ENCODE data around the gene TRAP1. TPM values are rescaled to one million over a fixed set of nuclear protein-coding genes. Genes with fewer than 3 reads are reported as not detected.

The TRAP1 gene
- total RNA-seq, 1 donor from 2014 or later: 299 TPM

DNA sequence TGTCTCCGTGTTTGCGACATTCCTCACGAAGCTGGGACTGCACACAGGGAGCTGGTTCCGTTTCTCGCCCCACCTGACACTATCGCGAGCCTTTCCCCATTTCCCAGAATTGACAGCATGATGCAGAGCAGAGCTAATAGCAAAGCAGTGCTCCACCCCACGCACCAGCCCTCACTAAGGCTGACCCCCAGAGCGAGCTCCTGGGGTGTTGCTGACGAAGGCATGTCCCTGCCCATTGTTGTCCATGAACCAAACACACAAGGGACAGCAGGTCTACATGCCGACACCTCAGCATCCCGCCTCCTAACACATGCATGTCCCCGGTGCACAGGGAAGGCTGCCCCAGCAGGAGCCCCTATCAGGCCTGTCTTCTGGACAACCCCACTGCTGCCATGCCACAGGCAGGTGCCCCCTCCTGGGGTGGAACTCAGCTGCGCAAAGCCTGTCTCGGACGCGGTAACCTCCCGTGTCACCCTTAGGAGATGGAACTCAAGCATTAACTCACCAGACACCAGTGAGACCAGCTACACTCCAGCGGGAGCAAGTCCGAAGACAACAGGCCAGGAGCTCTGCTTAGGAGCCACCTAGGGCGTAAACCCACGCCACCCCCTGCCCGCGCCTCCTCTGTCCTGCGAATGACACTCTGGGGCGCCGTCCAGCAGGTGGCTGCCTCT lies 16.9 kb upstream of the TRAP1 start:
- no peaks in the 10 kb centered on the region for H3K4me1 Mint-ChIP-seq (ENCODE audit: low read depth)
- H3K9me3 Mint-ChIP-seq: no peaks in the 10 kb centered on the region
- peaks cover 73% of the 10 kb centered on the region for H3K36me3 Mint-ChIP-seq (ENCODE audit: low read depth)
- no peak overlapping the region for H3K27ac Mint-ChIP-seq
- H3K27me3 Mint-ChIP-seq (ENCODE audit: low read depth): no peaks in the 10 kb centered on the region
- intact Hi-C loops (cut with micrococcal nuclease): no loop called here
- H3K4me3 Mint-ChIP-seq (ENCODE audit: low read depth): no peak overlapping the region
- no peak for DNase-seq (ENCODE audit: low spot score)

DNA sequence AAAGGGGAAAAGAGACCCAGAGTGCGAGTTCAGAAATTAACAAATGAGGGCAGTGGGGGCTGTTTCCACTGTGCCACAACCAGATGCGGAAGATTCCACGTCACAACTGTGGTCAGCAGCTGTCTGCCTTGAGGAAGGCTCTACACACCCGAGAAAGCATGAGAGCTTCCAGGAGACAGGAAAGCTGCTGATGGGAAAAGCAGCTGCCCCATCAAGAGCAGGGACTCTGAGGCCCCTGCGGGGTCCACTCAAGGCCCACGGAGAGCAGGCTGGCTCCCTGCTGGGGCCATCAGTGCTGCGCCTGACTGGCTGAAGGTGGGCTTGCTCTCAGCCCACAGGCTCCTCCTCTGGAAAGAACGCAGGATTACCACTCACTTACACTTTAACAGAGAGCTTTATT lies 14.8 kb upstream of the TRAP1 start:
- Mint-ChIP-seq H3K4me3 (ENCODE audit: low read depth) (no peak overlapping the region), H3K4me1 (ENCODE audit: low read depth) (no peaks in the 10 kb centered on the region), H3K27ac (no peak overlapping the region), H3K27me3 (ENCODE audit: low read depth) (no peaks in the 10 kb centered on the region), H3K9me3 (no peaks in the 10 kb centered on the region), H3K36me3 (ENCODE audit: low read depth) (peaks cover 66% of the 10 kb centered on the region)
- intact Hi-C loops (cut with micrococcal nuclease): no loop called here
- DNase-seq (ENCODE audit: low spot score): no peak

DNA sequence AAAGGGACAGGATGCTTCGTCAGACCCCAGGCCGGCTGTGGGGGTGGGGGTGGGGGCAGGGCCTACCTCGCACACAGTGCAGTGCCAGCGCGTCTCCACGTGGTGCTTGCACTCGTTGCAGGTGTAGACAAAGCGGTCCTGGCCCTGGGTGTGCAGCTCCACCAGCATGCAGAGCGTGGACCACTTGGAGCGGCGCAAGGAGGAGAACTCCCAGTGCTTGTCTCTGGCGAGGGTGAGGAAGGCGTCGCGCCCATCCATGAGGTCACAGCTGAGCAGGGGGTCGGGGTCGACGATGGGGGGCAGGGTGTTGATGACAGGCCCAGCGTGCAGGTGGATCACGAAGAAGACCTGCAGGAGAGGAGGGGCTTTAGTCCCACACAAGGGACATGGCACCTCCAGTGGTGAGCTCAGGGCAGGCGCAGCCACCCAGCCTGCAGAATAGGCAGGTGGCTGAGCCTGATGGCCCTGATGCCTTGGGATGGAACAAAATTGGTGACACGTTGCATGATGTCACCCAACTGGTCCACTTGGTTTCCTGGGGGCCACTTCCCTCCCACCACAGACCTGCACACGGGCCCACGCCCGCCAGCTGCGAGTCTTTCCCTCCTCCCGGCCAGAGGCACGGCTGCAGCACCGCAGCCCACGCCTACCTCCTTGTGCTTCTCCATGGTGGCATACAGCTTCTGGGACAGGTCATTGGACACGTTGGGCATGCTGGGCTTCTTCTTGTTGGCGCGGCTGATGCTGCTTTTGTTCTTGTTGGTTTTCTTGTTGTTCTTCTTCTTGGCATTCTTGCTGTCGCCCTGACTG lies 14.0 kb upstream of the TRAP1 start:
- Mint-ChIP-seq H3K9me3 (no peaks in the 10 kb centered on the region), H3K27ac (no peak overlapping the region), H3K27me3 (ENCODE audit: low read depth) (no peaks in the 10 kb centered on the region), H3K4me3 (ENCODE audit: low read depth) (no peak overlapping the region), H3K36me3 (ENCODE audit: low read depth) (peaks cover 64% of the 10 kb centered on the region), H3K4me1 (ENCODE audit: low read depth) (no peaks in the 10 kb centered on the region)
- intact Hi-C loops (cut with micrococcal nuclease): no loop called here
- DNase-seq (ENCODE audit: low spot score): no peak

DNA sequence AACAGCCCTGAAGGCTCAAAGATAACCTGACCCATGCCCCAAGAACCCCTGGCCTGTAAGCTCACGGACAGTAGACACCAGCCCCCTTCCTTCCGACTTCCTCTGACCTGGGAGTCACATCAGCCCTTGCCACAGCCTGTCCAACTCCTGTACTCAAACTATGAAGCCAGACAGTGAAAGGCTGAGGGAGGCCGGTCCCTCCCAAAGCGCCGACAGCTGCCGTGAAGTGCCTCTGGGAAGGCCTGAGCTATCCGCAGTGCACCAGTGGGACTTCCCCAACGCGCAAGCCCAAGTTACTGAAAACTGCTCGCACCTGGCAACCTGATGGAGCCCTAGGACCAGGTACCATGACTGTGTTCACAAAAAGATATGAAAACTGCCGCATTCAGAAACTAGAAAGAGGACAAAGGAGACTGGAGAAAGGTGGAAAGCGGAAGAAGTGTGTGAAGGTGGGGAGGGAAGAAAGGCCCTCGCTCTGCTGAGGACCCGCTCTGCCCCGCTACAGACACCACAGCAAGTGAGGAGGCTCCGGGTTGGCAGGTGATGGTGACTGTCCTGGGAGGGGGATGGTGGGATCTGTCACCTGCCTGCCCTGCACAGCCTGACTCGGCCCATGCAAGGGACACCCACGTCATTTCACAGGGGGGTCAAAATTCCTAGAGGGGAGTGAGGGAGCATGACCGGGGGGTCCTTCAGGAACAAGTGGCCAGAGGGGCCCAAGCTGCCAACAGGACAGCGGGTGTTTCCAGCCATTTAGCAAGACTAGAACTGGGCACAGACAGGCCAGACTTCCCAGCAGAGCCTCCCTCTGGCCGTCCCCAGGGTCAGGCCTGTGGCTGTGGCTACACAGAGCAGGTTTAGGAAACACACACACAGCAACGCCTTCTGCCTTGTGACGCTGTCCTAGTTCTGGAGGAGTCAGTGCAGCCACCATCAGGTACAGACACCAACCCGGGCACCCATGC lies 13.1 kb upstream of the TRAP1 start:
- H3K4me3 Mint-ChIP-seq (ENCODE audit: low read depth): no peak overlapping the region
- DNase-seq (ENCODE audit: low spot score): no peak
- H3K4me1 Mint-ChIP-seq (ENCODE audit: low read depth): no peaks in the 10 kb centered on the region
- H3K36me3 Mint-ChIP-seq (ENCODE audit: low read depth): peaks cover 55% of the 10 kb centered on the region
- no peaks in the 10 kb centered on the region for H3K9me3 Mint-ChIP-seq
- intact Hi-C loops (cut with micrococcal nuclease): no loop called here
- H3K27ac Mint-ChIP-seq: no peak overlapping the region
- H3K27me3 Mint-ChIP-seq (ENCODE audit: low read depth): no peaks in the 10 kb centered on the region

DNA sequence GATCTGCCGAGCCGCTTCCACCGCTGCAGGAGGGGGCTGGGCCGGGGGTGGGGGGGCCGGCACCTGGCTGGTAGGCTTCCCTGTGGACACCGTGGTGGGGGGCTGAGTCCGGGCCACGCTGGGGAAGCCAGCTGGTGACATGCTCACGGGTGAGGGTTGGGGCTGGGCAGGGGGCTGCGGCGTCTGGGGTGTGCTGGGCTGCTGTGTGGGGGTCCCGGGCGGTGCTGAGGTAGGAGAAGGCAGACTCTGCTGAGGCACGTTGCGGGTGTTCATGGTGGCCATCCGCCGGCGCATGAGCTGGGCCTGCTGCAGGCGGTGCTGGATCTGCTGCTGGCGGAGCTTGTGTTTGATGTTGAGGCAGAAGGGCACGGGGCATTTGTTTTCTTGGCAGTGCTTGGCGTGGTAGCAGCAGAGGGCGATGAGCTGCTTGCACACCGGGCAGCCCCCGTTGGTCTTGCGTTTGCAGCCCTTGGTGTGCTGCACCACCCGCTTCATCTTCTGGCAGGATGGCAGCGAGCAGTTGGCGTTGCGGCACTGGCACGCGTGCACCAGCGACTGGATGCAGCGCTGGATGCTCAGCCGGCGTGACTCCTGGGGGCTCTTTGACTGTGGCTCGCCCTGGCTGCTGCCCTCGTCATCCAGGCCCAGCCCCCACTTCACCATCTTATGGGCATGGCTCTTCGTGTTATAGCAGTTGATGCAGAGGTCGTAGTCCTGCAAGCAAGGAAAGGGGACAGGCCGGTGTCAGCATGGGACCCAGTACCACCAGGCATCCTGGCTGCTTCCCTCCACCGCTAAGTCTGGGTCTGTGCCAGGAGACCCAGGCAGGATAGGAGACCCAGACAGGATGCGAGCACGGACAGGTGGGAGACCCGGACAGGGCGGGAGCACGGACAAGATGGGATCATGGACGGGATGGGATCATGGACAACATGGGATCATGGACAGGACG lies 12.1 kb upstream of the TRAP1 start:
- H3K9me3 Mint-ChIP-seq: no peaks in the 10 kb centered on the region
- intact Hi-C loops (cut with micrococcal nuclease): no loop called here
- H3K27ac Mint-ChIP-seq: no peak overlapping the region
- no peaks in the 10 kb centered on the region for H3K4me1 Mint-ChIP-seq (ENCODE audit: low read depth)
- DNase-seq (ENCODE audit: low spot score): no peak
- peaks cover 46% of the 10 kb centered on the region for H3K36me3 Mint-ChIP-seq (ENCODE audit: low read depth)
- H3K4me3 Mint-ChIP-seq (ENCODE audit: low read depth): no peak overlapping the region
- H3K27me3 Mint-ChIP-seq (ENCODE audit: low read depth): no peaks in the 10 kb centered on the region

DNA sequence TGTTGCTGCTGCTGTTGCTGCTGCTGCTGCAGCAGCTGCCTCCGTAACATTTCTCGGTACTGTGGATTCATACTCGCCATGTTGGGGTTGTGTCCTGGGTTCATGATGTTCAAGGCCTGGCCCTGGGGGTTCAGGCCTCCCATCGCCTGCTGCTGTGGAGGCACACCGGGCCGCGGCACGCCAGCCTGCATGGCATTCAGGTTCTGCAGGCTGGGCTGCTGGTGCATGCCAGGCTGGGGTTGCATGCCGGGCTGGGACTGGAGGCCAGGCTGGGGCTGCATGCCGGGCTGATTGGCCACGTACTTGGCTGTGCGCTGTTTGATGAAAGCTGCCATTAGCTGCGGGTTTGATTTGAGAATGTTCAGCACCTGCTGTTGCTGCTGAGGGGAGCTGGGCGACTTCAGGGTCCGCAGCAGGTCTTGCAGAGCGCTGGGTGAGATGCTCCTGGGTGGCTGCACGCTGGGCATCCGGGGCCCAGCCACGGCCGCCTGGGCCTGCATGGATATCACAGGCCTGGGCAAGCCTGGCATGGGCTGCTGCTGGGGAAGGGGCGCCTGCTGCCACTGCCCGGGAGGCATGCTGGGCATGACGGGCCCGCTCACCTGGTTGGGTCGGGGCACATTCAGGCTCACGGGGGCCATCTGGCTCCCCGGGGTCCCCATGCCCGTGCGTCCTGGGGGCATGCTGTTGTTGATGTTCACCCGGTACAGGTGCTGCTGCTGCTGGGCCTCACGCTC lies 11.3 kb upstream of the TRAP1 start:
- Mint-ChIP-seq H3K27me3 (ENCODE audit: low read depth) (no peaks in the 10 kb centered on the region), H3K27ac (no peak overlapping the region), H3K36me3 (ENCODE audit: low read depth) (peaks cover 39% of the 10 kb centered on the region), H3K4me3 (ENCODE audit: low read depth) (no peak overlapping the region), H3K9me3 (no peaks in the 10 kb centered on the region), H3K4me1 (ENCODE audit: low read depth) (no peaks in the 10 kb centered on the region)
- no peak for DNase-seq (ENCODE audit: low spot score)
- intact Hi-C loops (cut with micrococcal nuclease): no loop called here

DNA sequence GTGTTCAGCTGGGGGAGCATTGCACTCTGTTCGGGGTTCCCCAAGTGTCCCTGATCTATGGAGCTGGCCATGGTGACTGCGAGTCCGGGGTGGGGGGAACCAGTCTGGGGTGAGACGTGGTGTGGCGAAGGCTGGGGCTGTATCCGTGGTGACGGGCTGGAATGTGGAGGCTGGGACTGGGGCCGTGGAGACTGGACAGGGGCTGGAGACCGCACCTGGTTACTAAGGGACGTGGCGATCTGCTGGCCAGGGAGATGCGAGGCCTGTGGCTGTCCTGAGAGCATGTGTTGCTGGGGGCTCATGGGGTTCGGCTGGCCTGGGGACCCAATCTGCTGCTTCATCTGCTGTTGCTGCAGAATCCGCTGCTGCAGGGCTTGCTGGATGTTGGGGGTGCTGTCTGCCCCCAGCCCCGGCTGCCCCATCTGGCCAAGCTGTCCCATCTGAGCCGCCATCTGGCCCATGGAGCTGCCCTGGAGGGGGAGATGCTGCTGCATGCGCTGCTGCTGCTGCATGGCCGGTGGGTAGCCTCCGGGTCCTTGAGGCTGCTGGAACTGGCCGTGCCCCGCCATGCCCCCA lies 10.6 kb upstream of the TRAP1 start:
- intact Hi-C loops (cut with micrococcal nuclease): no loop called here
- Mint-ChIP-seq H3K27me3 (ENCODE audit: low read depth) (no peaks in the 10 kb centered on the region), H3K4me1 (ENCODE audit: low read depth) (no peaks in the 10 kb centered on the region), H3K4me3 (ENCODE audit: low read depth) (no peak overlapping the region), H3K9me3 (no peaks in the 10 kb centered on the region), H3K27ac (no peak overlapping the region), H3K36me3 (ENCODE audit: low read depth) (peaks cover 39% of the 10 kb centered on the region)
- no peak for DNase-seq (ENCODE audit: low spot score)

DNA sequence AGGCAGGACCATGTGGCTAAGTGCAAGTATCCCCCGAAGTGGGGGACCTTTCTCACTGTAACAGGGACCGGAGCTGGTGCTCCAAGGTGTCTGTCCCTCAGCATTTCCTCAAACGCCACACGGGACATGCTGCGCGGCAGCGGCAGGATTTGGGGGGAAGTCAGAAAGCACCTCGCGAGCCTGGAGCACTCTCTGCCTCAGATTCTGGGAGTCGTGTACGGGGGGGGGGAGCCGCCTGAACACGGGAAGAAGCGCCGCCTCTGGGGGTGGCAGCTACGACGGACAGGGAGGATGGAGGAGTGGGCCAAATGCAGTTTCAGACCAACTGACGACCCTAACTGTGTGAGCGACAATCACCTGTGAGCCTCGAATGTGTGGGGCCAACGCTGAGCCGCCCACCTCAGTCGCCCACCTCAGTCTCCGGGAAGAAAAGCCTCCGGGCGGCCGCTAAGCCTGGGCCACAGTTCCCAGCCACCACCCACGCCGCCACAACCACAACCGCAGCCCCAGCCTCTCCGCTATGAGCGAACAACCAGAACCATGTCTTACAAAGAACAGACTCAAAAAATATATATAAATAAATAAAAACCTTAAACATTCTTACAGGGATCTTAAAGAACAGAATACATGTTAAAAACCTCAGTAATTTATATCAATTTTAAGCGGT lies 8.8 kb upstream of the TRAP1 start:
- Mint-ChIP-seq H3K36me3 (ENCODE audit: low read depth) (peaks cover 31% of the 10 kb centered on the region), H3K9me3 (no peaks in the 10 kb centered on the region)
- no peak for DNase-seq (ENCODE audit: low spot score)

DNA sequence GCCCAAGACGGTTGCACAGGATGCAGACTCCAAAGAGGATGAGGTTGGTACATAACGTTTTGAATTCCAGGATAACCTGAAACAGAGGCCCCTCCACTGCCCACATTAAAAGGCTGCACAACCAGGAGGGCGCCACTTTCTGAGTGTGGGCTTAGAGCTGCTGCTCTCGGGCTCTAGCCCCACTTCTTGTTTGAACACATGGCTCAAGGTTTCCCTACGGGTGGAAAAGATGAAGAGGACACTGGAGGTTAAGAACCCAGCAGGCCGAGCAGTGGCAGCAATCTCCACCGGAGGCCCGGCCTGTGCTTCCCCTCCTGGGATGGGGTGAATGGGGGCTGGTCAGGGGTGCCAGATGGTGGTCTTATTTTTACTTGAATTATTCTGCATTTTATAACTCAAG lies 8.0 kb upstream of the TRAP1 start:
- Mint-ChIP-seq H3K4me1 (ENCODE audit: low read depth) (no peaks in the 10 kb centered on the region), H3K4me3 (ENCODE audit: low read depth) (no peak overlapping the region), H3K27ac (no peak overlapping the region), H3K27me3 (ENCODE audit: low read depth) (no peaks in the 10 kb centered on the region), H3K36me3 (ENCODE audit: low read depth) (peaks cover 27% of the 10 kb centered on the region), H3K9me3 (no peaks in the 10 kb centered on the region)
- no peak for DNase-seq (ENCODE audit: low spot score)
- intact Hi-C loops (cut with micrococcal nuclease): no loop called here

More for the DNA sequence above, 8.8 kb upstream of the TRAP1 start:
- Mint-ChIP-seq H3K27ac (no peak overlapping the region), H3K27me3 (ENCODE audit: low read depth) (no peaks in the 10 kb centered on the region), H3K4me1 (ENCODE audit: low read depth) (no peaks in the 10 kb centered on the region), H3K4me3 (ENCODE audit: low read depth) (no peak overlapping the region)
- intact Hi-C loops (cut with micrococcal nuclease): no loop called here

DNA sequence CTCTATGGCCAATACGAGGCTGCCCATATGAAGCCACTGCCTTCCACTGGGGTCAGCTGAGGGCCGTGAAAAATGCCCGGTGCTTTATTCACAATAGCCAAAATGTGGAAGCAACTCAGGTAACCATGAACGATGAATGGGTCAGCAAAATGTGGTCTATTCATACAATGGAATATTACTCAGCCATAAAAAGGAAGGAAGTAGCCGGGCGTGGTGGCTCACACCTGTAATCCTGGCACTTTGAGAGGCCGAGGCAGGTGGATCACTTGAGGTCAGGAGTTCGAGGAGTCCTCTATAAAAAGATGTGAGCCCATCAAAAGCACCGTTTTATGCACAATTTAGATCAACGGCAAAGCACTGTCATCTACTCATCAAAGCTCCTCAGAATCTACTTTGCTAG lies 5.2 kb upstream of the TRAP1 start:
- no peak overlapping the region for H3K4me3 Mint-ChIP-seq (ENCODE audit: low read depth)
- no peaks in the 10 kb centered on the region for H3K9me3 Mint-ChIP-seq
- H3K27me3 Mint-ChIP-seq (ENCODE audit: low read depth): no peaks in the 10 kb centered on the region
- intact Hi-C loops (cut with micrococcal nuclease): no loop called here
- H3K36me3 Mint-ChIP-seq (ENCODE audit: low read depth): peaks cover 5% of the 10 kb centered on the region
- peaks cover 4% of the 10 kb centered on the region for H3K4me1 Mint-ChIP-seq (ENCODE audit: low read depth)
- DNase-seq (ENCODE audit: low spot score): no peak
- no peak overlapping the region for H3K27ac Mint-ChIP-seq

DNA sequence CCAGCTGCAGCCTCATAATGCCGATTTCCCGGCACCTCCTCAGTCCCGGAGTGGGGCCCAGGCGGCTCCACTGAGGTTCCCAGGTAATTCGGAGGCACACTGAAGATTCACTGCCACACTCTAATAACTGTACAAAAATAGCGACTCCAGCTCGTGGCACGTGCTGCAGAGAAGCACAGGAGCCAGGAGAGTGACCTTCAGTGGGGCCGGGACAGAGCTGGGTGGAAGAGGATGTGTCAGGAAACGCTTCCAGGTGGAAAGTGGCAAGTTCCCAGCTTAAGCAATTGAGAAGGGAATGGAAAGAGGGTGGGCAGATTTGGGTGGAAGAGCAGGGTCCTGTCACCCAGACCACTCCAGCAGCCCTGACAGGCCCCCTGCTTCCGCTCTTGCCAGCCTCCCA lies 3.1 kb upstream of the TRAP1 start:
- no peaks in the 10 kb centered on the region for H3K27me3 Mint-ChIP-seq (ENCODE audit: low read depth)
- H3K9me3 Mint-ChIP-seq: no peaks in the 10 kb centered on the region
- H3K27ac Mint-ChIP-seq: no peak overlapping the region
- no peak overlapping the region for H3K4me3 Mint-ChIP-seq (ENCODE audit: low read depth)
- peaks cover 11% of the 10 kb centered on the region for H3K36me3 Mint-ChIP-seq (ENCODE audit: low read depth)
- H3K4me1 Mint-ChIP-seq (ENCODE audit: low read depth): peaks cover 13% of the 10 kb centered on the region
- intact Hi-C loops (cut with micrococcal nuclease): no loop called here
- no peak for DNase-seq (ENCODE audit: low spot score)
